ENCODE results near the gene SMPX. TPM values are rescaled to one million over a fixed set of nuclear protein-coding genes. Genes with fewer than 3 reads are reported as not detected.

Gene SMPX
- total and polyA plus RNA-seq, 2 experiments from 2014 or later = not detected

DNA sequence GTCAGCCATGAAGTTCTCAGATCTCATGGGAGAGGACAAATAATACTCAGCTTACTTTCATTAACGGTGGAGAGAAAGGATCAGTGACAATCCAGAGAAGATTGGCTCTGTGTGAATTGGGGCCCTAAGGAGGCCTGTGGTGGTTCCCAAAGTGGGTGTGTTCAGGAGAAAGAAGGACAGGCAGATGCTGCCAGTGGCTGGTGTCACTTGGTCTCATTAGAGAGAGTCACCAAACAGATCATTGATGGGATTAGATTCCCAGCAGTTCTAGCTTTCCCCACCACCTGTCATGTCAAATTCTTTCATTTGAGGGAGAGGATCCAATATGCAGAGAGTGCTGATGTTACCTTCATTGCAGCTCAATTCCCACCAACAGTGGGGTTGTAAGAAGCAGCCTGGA lies 8.0 kb downstream of the SMPX start:
- H3K9me3 Mint-ChIP-seq = no peaks in the 10 kb centered on the region
- ATAC-seq = no peak
- Histone ChIP-seq H3K27ac (ENCODE audit: low read depth) (no peak overlapping the region), H3K4me3 (no peak overlapping the region), H3K4me2 (no peak overlapping the region), H3K27me3 (ENCODE audit: insufficient read depth) (no peaks in the 10 kb centered on the region), H3K79me2 (replicated peaks; ENCODE audit: insufficient read depth) (no peaks in the 10 kb centered on the region), H3F3A (replicated peaks; ENCODE audit: low read depth) (no peaks in the 10 kb centered on the region), H3K4me1 (ENCODE audit: insufficient read depth) (peaks cover 26% of the 10 kb centered on the region), H3K9me2 (ENCODE audit: insufficient read depth) (no peaks in the 10 kb centered on the region), H2AFZ (no peak overlapping the region), H3K36me3 (ENCODE audit: insufficient read depth) (no peaks in the 10 kb centered on the region), H4K20me1 (replicated peaks; ENCODE audit: insufficient read depth) (no peaks in the 10 kb centered on the region)
- TF ChIP-seq NANOG (IDR thresholded peaks at IDR 0.05; ENCODE audit: borderline replicate concordance) (no peak), CREB1 (CRISPR knock-in tag; IDR thresholded peaks at IDR 0.05; ENCODE audit: low read depth) (no peak), EZH2 (IDR thresholded peaks at IDR 0.05; ENCODE audit: low read depth, unreplicated experiment) (no peak), POLR2AphosphoS5 (IDR thresholded peaks at IDR 0.05; ENCODE audit: low read depth) (no peak), ZNF331 (CRISPR knock-in tag; IDR thresholded peaks at IDR 0.05; ENCODE audit: low read depth) (no peak), EZH2phosphoT487 (IDR thresholded peaks at IDR 0.05; ENCODE audit: unreplicated experiment) (no peak), ETS1 (IDR thresholded peaks at IDR 0.05) (no peak), JUNB (IDR thresholded peaks at IDR 0.05; ENCODE audit: unreplicated experiment) (no peak), STAT1 (IDR thresholded peaks at IDR 0.05; ENCODE audit: unreplicated experiment) (no peak), ZNF114 (CRISPR knock-in tag; IDR thresholded peaks at IDR 0.05) (no peak)
- TF ChIP-seq, protein P1, sequence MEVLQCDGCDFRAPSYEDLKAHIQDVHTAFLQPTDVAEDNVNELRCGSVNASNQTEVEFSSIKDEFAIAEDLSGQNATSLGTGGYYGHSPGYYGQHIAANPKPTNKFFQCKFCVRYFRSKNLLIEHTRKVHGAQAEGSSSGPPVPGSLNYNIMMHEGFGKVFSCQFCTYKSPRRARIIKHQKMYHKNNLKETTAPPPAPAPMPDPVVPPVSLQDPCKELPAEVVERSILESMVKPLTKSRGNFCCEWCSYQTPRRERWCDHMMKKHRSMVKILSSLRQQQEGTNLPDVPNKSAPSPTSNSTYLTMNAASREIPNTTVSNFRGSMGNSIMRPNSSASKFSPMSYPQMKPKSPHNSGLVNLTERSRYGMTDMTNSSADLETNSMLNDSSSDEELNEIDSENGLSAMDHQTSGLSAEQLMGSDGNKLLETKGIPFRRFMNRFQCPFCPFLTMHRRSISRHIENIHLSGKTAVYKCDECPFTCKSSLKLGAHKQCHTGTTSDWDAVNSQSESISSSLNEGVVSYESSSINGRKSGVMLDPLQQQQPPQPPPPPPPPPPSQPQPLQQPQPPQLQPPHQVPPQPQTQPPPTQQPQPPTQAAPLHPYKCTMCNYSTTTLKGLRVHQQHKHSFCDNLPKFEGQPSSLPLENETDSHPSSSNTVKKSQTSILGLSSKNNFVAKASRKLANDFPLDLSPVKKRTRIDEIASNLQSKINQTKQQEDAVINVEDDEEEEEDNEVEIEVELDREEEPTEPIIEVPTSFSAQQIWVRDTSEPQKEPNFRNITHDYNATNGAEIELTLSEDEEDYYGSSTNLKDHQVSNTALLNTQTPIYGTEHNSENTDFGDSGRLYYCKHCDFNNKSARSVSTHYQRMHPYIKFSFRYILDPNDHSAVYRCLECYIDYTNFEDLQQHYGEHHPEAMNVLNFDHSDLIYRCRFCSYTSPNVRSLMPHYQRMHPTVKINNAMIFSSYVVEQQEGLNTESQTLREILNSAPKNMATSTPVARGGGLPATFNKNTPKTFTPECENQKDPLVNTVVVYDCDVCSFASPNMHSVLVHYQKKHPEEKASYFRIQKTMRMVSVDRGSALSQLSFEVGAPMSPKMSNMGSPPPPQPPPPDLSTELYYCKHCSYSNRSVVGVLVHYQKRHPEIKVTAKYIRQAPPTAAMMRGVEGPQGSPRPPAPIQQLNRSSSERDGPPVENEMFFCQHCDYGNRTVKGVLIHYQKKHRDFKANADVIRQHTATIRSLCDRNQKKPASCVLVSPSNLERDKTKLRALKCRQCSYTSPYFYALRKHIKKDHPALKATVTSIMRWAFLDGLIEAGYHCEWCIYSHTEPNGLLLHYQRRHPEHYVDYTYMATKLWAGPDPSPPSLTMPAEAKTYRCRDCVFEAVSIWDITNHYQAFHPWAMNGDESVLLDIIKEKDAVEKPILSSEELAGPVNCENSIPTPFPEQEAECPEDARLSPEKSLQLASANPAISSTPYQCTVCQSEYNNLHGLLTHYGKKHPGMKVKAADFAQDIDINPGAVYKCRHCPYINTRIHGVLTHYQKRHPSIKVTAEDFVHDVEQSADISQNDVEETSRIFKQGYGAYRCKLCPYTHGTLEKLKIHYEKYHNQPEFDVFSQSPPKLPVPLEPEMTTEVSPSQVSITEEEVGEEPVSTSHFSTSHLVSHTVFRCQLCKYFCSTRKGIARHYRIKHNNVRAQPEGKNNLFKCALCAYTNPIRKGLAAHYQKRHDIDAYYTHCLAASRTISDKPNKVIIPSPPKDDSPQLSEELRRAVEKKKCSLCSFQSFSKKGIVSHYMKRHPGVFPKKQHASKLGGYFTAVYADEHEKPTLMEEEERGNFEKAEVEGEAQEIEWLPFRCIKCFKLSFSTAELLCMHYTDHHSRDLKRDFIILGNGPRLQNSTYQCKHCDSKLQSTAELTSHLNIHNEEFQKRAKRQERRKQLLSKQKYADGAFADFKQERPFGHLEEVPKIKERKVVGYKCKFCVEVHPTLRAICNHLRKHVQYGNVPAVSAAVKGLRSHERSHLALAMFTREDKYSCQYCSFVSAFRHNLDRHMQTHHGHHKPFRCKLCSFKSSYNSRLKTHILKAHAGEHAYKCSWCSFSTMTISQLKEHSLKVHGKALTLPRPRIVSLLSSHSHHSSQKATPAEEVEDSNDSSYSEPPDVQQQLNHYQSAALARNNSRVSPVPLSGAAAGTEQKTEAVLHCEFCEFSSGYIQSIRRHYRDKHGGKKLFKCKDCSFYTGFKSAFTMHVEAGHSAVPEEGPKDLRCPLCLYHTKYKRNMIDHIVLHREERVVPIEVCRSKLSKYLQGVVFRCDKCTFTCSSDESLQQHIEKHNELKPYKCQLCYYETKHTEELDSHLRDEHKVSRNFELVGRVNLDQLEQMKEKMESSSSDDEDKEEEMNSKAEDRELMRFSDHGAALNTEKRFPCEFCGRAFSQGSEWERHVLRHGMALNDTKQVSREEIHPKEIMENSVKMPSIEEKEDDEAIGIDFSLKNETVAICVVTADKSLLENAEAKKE (CRISPR knock-in tag; IDR thresholded peaks at IDR 0.05) = no peak
- TF ChIP-seq, protein P2, sequence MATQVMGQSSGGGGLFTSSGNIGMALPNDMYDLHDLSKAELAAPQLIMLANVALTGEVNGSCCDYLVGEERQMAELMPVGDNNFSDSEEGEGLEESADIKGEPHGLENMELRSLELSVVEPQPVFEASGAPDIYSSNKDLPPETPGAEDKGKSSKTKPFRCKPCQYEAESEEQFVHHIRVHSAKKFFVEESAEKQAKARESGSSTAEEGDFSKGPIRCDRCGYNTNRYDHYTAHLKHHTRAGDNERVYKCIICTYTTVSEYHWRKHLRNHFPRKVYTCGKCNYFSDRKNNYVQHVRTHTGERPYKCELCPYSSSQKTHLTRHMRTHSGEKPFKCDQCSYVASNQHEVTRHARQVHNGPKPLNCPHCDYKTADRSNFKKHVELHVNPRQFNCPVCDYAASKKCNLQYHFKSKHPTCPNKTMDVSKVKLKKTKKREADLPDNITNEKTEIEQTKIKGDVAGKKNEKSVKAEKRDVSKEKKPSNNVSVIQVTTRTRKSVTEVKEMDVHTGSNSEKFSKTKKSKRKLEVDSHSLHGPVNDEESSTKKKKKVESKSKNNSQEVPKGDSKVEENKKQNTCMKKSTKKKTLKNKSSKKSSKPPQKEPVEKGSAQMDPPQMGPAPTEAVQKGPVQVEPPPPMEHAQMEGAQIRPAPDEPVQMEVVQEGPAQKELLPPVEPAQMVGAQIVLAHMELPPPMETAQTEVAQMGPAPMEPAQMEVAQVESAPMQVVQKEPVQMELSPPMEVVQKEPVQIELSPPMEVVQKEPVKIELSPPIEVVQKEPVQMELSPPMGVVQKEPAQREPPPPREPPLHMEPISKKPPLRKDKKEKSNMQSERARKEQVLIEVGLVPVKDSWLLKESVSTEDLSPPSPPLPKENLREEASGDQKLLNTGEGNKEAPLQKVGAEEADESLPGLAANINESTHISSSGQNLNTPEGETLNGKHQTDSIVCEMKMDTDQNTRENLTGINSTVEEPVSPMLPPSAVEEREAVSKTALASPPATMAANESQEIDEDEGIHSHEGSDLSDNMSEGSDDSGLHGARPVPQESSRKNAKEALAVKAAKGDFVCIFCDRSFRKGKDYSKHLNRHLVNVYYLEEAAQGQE (IDR thresholded peaks at IDR 0.05; ENCODE audit: unreplicated experiment) = no peak
- TF ChIP-seq, protein P3, sequence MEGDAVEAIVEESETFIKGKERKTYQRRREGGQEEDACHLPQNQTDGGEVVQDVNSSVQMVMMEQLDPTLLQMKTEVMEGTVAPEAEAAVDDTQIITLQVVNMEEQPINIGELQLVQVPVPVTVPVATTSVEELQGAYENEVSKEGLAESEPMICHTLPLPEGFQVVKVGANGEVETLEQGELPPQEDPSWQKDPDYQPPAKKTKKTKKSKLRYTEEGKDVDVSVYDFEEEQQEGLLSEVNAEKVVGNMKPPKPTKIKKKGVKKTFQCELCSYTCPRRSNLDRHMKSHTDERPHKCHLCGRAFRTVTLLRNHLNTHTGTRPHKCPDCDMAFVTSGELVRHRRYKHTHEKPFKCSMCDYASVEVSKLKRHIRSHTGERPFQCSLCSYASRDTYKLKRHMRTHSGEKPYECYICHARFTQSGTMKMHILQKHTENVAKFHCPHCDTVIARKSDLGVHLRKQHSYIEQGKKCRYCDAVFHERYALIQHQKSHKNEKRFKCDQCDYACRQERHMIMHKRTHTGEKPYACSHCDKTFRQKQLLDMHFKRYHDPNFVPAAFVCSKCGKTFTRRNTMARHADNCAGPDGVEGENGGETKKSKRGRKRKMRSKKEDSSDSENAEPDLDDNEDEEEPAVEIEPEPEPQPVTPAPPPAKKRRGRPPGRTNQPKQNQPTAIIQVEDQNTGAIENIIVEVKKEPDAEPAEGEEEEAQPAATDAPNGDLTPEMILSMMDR (conservative IDR thresholded peaks at IDR 0.05; ENCODE audit: low read depth in 2 of 2) = no peak
- no peak overlapping the region for H3K4me3 Mint-ChIP-seq
- DNase-seq (ENCODE audit: low spot score) = no peak
- H3K27me3 Mint-ChIP-seq (ENCODE audit: insufficient read depth, low read depth, poor library complexity) = no peaks in the 10 kb centered on the region
- H3K36me3 Mint-ChIP-seq (ENCODE audit: low read depth) = no peaks in the 10 kb centered on the region
- peaks cover 21% of the 10 kb centered on the region for H3K4me1 Mint-ChIP-seq
- H3K27ac Mint-ChIP-seq = no peak overlapping the region
